HG03460 (cell line): ENCODE results near the gene CD163L1.

Experiments
- ATAC-seq: cut with Tn5 transposase; IDR thresholded peaks from one replicate; pipeline ENCODE4 v1.9.1; 2021; ENCODE audit not compliant: unreplicated experiment

The CD163L1 gene

GRCh38 chr12:7411343-7411742 lies 32.6 kb downstream of the CD163L1 start:
- ATAC-seq = no peak

GRCh38 chr12:7404275-7404674 lies 39.7 kb downstream of the CD163L1 start:
- no peak for ATAC-seq

GRCh38 chr12:7403466-7403865 lies 40.5 kb downstream of the CD163L1 start:
- no peak for ATAC-seq

GRCh38 chr12:7399089-7399488 lies 44.9 kb downstream of the CD163L1 start:
- no peak for ATAC-seq

GRCh38 chr12:7396418-7396817 lies 47.5 kb downstream of the CD163L1 start:
- ATAC-seq = no peak

- ATAC-seq = no peak
Measured at GRCh38 chr12:7395950-7396349, 48.0 kb downstream of the CD163L1 start.

GRCh38 chr12:7387289-7387688 lies 56.7 kb downstream of the CD163L1 start:
- no peak for ATAC-seq

- no peak for ATAC-seq
Measured at GRCh38 chr12:7383157-7383556, 60.8 kb downstream of the CD163L1 start.

GRCh38 chr12:7376196-7376595 lies 67.8 kb downstream of the CD163L1 start:
- ATAC-seq = no peak

- ATAC-seq = no peak
Measured at GRCh38 chr12:7375145-7375543, 68.8 kb downstream of the CD163L1 start.

GRCh38 chr12:7374423-7375144 lies 69.4 kb downstream of the CD163L1 start:
- no peak for ATAC-seq

GRCh38 chr12:7373226-7373625 lies 70.7 kb downstream of the CD163L1 start:
- ATAC-seq = no peak

- peak; percentile 56 for ATAC-seq
Measured at GRCh38 chr12:7369274-7369729, 74.7 kb downstream of the CD163L1 start.

GRCh38 chr12:7362734-7363133 lies 81.2 kb downstream of the CD163L1 start:
- no peak for ATAC-seq

GRCh38 chr12:7361265-7361664 lies 82.7 kb downstream of the CD163L1 start:
- no peak for ATAC-seq

GRCh38 chr12:7354529-7354928 lies 89.4 kb downstream of the CD163L1 start:
- ATAC-seq = no peak

GRCh38 chr12:7352661-7353060 lies 91.3 kb downstream of the CD163L1 start:
- ATAC-seq = no peak

GRCh38 chr12:7351177-7351576 lies 92.8 kb downstream of the CD163L1 start:
- ATAC-seq = no peak

GRCh38 chr12:7349418-7349817 lies 94.5 kb downstream of the CD163L1 start:
- ATAC-seq = no peak

- ATAC-seq = no peak
Measured at GRCh38 chr12:7346551-7347225, 97.3 kb downstream of the CD163L1 start.

- ATAC-seq = no peak
Measured at GRCh38 chr12:7344833-7345606, 98.9 kb downstream of the CD163L1 start.

- ATAC-seq = no peak
Measured at GRCh38 chr12:7339675-7340074, 104.3 kb downstream of the CD163L1 start.
